NCI-H1930 (cell line): ENCODE measurements around the gene TEAD1.

Source experiments
- DNase-seq, 2 experiments: peaks; one replicate each; lab custom pipeline; 2025; lab: John Stamatoyannopoulos, UW

TEAD1 gene

DNA sequence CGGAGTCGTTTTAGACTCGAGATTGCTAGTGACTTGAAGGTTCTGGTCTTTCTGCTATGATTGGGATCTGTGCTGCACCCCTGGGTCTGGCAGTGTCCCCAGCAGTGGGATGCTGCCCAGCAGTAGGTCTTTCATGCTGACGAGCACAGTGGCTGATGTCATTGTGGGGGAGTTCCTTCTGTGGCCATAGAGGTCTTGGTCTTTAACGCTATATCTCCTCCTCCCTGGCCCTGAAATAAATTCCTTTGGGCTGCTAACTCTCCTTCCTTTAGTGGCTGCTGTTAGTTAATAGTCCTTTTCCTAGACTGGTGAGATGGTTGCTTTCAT is 136.3 kb downstream of the TEAD1 start:
- no peak for DNase-seq

DNA sequence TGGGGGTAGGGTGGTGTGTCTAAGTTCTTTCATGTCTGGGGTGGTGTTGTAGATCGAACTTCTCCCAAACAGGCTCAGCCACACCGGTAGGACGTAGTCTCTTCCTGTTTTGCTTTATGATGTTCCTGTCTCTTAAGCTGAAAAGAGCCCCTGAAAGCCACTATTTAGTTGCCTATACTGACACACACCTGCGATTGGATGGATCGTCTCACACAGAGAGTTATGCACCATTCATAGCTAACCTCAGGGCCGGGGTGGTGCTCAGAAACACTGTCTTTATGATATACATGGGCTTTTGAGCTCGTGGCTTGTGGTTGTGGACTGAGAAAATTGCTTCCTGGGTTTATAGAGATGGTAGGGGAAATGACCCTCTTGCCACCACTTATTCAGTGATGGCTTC is 137.6 kb downstream of the TEAD1 start:
- no peak for DNase-seq

DNA sequence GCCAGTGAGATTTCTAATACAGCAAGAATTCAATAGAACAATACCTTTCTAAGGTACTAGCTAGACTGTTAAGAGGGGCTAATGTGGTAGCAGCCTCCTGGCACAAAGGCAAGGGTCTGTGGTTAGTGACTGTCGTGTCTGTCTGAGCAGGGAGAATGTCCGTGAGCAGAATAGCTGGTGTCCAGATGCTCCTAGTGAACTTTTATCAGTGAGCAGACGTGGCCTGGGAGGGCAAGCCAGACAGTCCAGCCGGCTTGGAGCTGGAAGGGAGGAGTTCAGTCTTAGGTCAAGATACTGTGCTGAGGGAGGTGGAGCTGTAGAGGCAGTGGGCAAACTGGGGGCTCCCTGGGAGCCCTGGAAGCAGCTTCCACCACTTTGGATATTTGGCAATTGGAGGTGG is 138.6 kb downstream of the TEAD1 start:
- no peak for DNase-seq

DNA sequence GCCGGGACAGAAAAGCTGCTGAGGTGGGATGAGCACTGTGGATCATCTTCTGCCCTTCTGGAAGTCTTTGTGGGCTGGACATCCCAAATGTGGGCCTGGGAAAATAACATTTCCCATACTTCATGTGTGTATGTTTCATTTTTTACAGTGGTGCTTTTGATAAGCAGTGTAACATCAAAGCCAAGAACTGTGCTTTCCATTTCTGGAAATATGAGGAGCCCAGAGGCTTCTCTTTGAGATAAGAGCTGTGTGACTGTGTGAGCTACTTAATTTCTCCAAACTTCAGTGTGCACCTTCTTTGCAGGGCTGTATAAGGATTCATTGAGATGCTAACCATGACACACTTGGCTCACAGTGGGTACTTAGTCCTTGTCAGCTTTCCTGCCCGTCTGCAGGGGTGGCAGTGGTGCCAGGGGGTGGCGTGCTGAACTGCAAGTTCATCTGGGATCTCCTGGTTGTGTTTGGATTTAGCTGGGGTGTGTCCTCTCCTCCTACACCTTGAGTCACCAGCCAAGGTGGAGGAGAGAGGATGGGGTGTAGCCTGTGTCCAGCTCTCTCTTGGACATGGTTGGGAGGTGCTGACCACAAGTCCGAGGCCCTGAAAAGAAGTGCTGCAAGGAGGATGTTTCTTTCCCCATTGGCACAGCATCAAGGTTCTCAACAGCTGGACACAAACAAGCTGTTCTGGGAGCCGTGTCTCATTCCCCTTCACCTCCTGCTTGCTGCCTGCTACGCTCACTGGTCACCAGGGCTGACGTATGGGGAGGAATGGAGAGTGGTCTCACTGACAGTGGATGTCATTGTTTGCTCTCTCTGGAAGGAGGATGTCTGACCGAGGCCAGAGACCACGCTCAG is 139.4 kb downstream of the TEAD1 start:
- DNase-seq: no peak

DNA sequence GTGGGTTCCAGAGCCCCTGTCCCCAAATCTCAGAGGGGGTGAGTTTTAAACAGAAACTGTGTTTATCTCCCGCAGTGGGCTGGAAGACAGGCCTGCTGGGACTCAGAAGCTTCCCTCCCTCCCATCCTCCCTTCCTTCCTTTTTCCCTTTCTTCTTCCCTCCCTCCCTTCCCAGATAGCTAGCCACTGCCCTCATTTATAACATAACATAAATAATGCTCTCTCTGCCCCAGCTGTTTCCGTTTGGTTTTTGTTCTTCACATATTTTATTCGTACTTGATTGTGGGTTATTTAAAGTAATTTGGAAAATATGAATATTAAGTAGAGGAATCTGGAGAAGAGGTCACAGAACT is 140.9 kb downstream of the TEAD1 start:
- DNase-seq: no peak

DNA sequence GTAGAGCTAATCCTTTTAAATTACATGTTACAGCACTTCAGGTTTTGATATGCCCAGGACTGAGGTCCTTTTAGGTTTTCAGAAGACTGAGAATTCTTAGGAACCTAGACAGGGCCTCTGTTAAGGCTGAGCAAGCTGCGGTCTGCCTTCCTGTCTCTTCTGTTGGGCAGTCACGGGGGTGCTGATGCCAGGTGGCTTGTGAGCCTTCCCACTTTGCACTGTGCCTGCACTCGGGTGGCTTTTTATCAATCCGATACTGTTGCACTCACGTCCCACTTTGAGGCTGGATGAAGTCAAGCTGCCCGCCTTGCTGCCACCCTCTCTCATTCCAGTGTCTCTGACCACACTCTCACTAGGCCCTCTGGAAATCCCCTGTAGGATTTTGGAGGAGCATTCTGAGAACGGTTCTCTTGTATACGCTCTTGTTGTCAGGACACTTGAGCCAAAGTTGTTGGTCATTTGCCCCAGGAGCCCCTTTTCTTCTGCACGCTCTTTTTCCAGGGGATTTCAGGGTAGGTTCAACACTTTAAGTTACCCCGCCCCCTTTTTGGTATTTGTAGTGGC is 141.8 kb downstream of the TEAD1 start:
- no peak for DNase-seq

DNA sequence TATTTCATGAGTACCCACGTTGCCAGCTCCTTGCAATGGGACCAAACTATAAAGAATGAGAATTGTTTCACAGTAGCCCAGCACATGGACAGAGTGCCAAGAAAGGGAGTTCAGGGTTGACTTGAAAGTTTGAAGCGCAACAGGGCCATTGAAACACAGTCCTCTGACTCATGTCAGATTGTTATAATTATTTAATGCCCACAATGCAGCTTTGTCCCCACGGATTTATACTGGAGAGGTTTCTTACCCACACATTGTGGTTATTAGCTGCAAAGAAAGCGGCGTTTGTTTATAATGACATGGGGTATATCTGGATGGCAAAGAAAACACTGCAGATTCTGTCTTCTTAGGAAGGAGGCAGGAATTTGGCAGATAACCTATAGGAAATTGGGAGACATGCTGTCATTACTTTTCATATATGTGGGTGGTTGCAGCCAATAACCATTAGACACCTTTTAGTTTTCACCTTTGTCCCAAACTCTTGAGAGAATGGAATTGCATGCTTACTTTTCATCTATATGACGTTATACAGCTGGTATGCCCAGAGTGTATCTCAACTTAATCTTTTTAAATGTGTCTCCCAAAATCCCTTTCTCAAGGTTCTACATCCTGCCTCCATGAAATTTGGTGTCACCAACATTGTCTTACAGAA is 143.6 kb downstream of the TEAD1 start:
- DNase-seq: no peak

DNA sequence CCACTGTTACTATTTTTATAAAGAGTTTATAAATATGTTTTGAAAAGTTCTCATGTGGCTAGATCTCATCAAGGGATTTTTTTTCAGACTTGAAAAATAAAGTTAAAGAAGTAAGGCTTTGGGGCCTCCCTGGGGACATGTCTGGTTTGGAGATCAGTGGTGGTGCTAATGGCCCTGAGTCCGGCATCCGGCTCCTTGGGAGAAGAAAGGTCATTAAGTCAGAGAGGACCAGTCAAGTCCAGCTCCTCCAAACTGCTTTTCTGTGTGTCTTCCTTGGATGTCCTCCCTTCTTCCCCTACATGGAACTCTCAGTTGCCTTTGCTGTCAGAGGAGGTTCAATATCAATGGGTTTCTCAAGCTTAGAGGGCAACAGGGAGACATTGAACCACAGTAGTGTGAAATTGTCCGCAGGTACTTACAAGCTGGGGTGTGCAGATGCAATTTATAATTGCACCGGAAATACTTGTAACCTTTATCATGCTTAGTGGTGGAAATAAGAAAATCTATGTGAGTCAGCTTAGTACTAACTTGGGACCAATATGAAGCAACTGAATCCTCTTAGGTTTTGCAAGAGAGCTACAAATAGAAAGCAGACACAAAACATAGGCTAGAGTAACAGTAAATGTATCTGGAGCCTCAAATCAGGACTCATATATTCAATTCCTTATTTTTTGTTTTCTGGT is 144.3 kb downstream of the TEAD1 start:
- DNase-seq: no peak

DNA sequence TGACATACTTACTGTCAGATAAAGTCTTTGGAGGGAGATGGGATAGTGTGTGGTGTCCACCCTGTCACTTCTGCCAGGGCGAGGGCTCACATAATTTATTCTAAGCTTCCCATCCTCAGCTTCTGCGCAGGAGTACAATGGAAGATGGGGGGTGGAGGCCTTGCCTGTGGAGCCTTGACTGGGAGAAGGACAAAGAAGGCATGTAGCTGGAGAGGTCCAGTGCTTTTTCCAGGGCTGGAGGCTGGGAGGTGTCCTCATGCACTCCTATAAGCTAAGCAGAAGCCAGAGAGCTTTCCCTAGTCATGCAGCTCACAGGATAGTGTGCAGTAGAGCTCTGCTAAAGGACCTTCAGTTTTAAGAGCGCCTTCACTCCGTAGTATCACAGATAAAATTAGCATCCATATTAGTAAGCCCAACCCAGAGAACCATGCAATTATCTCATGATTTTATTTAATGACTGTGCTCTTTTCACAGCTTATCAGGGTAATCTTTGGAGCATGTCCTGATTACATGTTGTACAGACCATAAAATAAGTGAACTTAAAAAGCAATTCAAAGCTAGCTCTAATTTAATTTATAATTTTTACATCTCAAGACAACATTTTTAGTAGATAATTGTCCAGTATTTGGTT is 148.3 kb downstream of the TEAD1 start:
- no peak for DNase-seq

DNA sequence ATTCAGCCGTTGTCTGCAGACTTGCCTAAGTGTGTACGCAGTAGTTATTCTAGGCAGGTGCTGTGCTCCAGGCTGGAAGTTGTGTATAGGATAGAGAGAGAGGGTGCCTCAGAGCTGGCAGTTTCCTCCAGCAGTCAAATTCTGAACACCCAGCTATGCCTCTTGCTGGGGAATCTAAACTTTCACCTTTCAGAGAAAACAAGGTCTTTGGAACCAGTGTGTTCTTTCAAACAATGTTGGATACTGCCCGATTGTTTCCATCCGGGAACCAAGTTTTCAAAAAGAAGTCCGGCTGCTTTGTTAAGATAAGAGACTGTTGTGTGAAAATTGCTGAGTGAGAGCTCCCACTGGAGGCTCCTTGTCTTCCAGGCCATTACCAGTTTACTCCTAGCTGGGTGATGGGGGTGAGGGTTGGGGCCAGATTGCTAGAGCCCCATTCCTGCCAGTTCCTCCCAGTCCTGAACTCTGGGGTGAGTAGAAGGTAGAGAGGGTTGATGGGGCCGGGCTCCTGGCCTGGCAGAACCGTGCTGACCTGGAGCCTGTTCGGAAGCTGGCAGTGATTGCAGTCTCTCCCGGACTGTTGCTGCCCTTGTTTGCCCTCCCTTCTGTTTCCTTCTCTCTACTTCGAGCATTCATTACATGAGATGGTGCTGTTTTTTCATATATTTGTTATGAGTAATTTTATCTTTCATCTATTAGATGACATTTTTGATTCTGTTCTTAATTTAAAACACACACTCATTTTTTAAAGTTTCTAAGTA is 150.2 kb downstream of the TEAD1 start:
- no peak for DNase-seq

DNA sequence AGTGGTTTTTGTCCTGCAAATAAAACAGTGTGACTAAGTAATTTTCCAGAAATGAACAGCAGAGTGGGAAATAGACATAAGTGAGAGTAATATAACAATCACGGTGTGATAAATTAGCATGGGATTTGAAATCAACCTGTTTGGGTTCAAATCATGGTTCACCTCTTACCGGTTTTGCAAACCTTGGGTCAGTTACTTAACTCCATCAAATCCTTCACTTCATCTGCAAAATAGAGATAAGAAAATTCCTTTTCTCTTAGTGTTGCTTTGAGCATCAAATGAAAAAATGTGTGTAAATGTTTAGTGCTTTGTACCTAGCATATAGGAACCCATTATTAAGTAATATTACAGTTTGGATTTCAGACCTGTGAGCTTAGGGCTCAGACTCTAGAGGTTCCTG is 152.2 kb downstream of the TEAD1 start:
- no peak for DNase-seq

DNA sequence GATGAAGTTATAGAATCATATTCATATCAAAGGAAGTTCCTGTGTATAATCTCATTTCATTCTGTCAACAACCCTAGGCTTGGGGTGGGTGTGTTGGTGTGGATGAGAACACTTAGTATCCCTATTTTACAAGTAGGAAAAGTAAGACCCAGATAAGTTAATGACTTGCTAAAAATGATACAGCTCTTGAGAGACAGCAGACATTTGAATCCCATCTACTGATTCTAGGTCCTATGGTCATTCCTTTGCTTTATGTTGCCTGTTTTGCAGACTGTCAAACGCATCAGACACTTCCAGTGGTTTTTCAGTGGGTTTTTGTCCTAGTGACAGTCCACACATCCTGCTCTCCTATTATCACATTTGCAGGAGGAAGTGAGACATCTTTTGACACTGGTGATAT is 153.1 kb downstream of the TEAD1 start:
- DNase-seq: no peak

DNA sequence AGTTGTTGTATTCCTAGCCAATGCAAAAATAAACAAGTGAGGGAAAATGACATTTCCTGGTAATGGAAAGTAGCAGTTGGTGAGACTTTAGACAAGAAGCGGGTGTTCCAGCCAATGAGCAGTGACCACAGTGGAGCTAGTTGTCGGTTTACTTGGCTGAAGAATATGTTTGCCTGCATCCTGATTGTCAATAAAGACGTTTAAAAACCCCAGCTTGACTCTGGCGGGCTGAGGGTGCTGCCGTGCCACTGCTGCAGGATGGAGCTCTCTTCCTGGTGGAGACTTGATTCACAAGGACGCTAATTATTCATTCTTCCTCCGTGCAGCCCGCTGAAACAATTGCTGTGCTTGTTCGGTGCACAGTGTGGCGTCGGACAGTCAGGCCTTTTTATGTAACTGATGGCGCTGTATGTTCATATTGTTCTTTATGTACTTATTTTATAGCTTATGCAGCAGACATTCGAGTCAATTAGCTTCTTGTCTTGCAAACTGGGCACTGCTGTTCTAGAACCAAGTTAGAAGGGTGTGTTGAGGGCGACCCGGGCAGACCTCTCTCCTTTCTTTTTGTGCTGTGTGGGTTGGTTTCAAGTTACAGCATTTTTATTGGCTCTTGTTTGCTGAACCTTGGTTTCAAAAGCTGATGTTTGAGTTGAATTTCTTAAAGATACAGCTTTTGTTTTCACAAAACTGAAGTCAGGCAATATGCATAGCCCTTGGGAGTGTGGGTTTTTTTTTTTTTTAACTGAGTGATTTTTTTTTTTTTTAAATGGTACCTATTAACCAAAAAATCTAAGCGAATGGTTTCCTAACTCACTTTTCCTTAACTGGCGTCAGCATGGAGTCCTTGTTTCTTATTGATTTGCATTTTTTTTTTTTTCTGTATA is 153.9 kb downstream of the TEAD1 start:
- DNase-seq: peak; percentile 23 to 64

DNA sequence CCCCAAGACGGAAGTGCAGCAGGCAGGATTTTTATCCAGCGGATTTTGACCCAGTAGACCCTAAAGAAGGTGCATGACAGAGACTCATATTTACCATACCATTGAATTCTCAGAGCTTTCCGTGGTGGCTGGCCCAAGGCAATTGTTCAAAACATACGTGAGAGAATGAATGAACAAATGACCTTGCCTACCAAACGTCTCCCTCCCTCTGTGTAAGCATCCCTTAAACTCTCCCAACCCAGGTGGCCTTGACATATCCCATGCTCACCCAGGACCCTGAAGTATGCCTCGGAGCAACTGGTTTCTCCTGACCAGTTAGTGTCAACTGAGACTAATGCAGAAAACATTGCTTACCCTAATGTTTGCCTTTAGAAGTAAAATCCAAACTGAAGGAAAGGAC is 154.9 kb downstream of the TEAD1 start:
- DNase-seq: no peak

DNA sequence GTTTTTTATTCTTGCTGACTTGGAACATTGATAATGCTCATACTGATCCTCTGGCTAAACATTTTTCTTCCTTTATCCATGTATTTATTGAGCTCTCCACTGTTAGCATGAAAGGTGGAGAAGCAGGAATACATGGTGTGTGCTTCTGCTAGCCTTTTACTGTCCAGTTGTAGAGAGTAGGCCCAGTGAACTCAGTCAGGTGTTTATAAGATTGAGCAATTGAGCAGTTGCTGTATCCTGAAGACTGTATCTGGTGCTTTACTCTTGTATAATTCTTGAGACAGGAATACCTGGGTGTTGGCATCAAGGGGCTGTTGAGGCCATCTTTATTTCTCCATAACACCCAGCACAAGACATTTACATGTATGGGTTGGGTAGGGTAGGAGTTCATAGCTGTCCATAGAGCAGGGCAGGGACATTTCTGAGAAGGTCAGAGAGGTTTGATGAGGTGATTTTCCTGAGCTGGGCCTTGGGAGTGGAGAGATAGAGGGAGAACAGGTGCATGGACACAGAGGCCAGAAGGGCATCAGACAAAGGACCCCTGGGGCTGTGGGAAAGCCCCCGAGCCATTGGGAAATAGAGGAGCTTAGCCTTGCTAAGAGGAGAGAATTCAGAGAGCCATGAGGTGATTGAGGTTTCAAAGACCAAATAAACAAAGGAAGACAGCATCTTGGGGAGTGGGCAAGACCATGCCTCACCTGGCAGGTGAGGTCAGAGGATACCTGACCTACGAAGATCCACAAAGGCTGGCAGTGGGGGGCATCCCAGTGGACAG is 155.5 kb downstream of the TEAD1 start:
- DNase-seq: no peak

DNA sequence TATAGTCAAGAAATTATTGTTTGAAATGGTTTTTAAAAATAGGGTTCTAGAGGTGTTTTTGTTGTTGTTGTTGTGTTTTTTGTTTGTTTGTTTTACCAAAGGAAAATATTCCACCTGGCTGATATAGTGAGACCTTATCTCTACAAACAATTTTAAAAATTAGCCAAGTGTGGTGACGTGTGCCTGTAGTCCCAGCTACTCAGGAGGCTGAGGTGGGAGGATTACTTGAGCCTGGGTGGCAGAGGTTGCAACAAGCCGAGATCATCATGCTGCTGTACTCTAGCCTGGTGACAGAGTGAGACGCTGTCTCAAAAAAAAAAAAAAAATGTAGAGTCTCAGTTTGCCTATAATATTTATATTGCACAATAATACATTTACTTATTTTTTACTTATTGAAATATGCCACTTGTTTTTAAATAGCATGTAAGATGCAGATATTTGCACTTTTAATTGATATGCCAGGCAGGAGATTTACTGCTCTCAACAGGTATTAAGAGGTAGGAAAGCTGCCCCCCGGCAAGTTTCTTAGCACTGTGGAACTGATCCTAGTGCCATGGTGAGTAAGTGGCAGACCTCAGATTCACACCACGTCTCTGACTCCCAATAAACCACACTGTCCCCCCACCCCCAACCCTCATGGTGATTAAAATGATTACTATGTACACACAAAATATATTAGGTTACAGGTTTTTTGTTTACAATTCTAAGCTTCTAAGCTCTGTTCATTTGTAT is 157.4 kb downstream of the TEAD1 start:
- peak; percentile 50 to 76 for DNase-seq

DNA sequence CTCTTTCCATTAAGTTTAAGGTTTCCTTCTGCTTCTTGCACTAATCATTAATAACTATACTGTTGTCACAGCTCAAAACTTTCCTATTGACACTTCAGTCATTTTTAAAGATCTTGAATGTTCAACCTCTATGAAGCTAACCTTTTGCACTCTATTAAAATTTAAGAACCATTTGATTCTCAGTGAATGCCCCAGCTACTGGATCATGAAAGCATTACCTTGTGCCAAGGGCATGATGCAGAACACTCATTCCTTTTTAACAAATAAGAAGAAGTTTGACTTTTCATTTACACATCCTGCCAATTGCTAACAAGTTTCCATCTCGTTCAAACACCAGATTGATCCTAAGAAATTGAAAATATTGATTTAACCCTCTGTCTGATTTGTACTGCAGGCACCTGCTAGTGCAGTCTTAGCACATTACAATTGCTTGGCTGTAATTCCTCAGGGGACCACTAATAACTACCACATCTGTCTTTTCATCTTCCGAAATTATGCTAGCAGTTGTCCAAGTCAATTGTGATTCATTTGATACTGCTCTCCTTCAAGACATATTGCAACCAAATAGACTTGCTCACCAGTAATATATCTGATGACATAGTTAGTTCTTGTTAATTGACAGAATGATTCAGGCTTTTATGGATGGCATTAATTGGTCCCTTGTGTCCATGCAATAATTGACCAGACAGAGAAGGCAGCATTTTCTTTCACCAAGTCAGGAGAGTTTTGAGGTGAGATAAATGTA is 158.4 kb downstream of the TEAD1 start:
- DNase-seq: peak in 1 of 2 experiments; percentile 38

DNA sequence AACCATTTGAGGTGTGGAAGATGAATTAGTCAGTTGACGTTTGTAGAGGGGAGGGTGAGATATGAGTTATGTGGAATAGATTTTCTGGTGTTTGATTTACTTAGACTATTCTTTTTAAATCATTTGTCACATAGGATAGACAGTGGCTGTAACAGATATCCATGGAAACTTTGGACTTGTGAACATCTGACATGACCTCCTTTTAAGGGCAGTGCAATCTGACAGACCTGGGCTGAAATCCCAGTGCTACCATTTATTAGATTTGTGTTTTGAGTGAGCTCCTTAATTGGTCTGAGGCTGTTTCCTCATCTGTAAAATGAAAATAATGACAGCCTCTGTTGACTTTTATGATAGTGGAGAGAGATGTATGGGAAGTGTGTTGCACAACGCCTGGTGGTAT is 159.9 kb downstream of the TEAD1 start:
- no peak for DNase-seq

DNA sequence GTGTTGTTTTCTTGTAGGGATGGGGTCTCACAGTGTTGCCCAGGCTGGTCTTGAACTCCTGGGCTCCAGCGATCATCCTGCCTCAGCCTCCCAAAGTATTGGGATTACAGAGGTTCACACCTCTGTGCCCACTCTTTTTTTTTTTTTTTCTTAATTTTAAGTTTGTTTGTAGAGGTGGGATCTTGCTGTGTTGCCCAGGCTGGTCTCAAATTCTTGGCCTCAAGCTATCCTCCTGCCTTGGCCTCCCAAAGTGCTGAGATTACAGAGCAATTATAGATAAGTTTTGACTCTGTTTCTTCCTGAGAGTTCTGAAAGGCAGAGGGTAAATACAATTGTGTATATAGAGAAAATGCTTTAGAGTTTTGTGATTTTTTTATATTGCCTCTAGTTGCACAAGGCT is 160.4 kb downstream of the TEAD1 start:
- DNase-seq: no peak
